ENCODE data around the gene SEMA4G. TPM values are rescaled to one million over a fixed set of nuclear protein-coding genes. Genes with fewer than 3 reads are reported as not detected.

Gene SEMA4G
- total and polyA plus RNA-seq, 2 of the 13 experiments (the other 11 are each of a cell fraction or from before 2014, with no cell fraction given) = 46.2 to 207 TPM

DNA sequence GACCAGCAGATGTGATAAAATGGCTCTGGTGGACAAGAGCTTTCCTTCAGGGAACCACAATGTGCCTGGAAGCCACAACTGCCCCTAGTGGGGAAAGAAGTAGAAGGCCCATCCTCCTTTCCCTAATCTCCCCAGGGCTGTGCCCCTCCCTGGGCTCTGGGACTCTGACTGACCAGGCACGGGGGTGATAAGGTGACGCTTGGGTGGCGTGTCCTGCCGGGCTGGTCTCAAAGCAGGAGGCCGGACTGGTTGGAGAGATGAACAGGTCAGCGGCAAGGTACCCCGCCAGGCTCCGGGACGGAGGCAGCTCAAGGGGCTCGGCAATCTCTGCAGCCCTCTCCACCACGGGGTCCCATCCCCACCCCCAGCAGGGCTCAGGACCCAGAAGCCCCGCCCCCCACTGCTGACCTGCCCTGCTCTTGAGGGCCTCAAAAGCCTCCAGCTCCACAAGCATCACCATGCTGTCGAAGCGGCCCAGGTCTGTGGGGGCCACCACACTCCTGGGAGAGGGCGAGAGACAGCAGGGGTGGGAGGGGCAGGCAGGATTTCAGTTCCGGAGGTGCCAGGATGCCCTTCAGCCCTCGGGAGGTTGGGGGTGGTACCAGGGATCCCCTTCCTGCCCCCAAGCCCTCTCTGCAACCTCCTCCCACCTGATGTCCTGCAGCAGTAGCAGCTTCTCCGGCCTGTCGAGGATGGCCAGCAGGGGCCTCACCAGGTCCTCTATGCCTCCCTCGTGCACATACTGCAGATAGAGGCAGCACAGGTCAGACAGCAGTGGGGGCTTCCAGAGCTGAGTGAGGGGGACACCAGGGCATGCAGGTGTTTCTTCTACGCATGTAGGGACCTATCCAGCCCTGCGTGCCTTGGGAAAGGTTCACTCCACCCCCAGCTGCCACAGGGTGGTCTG, 42.5 kb downstream of the SEMA4G start (continued):
- TF ChIP-seq TCF7L2 (IDR thresholded peaks at IDR 0.05; ENCODE audit: low read depth, low read length) = no peak
- no peak for TF ChIP-seq TAF15 (IDR thresholded peaks at IDR 0.05; ENCODE audit: low read depth, low read length, poor library complexity, severe bottlenecking)
- TF ChIP-seq, protein P1, sequence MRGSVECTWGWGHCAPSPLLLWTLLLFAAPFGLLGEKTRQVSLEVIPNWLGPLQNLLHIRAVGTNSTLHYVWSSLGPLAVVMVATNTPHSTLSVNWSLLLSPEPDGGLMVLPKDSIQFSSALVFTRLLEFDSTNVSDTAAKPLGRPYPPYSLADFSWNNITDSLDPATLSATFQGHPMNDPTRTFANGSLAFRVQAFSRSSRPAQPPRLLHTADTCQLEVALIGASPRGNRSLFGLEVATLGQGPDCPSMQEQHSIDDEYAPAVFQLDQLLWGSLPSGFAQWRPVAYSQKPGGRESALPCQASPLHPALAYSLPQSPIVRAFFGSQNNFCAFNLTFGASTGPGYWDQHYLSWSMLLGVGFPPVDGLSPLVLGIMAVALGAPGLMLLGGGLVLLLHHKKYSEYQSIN (CRISPR knock-in tag; IDR thresholded peaks at IDR 0.05; ENCODE audit: borderline replicate concordance) = no peak
- TF ChIP-seq SRSF4 (IDR thresholded peaks at IDR 0.05; ENCODE audit: low read depth, low read length, poor library complexity, severe bottlenecking) = no peak
- 0 out of 2 replicates have a peak, but pooled peaks have one; percentile 18 for TF ChIP-seq ZNF572 (CRISPR knock-in tag; IDR thresholded peaks at IDR 0.05)
- no peak for TF ChIP-seq ZMYM4 (CRISPR knock-in tag; IDR thresholded peaks at IDR 0.05)
- no peak for TF ChIP-seq ZNF569 (CRISPR knock-in tag; IDR thresholded peaks at IDR 0.05; ENCODE audit: borderline replicate concordance)
- TF ChIP-seq HOXA9 (CRISPR knock-in tag; IDR thresholded peaks at IDR 0.05; ENCODE audit: borderline replicate concordance) = no peak
- no peak for TF ChIP-seq CHD2 (IDR thresholded peaks at IDR 0.05; ENCODE audit: low read depth, low read length)
- TF ChIP-seq, protein P2, sequence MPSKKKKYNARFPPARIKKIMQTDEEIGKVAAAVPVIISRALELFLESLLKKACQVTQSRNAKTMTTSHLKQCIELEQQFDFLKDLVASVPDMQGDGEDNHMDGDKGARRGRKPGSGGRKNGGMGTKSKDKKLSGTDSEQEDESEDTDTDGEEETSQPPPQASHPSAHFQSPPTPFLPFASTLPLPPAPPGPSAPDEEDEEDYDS (CRISPR knock-in tag; IDR thresholded peaks at IDR 0.05) = no peak
- 0 out of 2 replicates have a peak, but pooled peaks have one; percentile 11 for TF ChIP-seq RXRB (CRISPR knock-in tag; IDR thresholded peaks at IDR 0.05; ENCODE audit: borderline replicate concordance)
- no peak for TF ChIP-seq GZF1 (CRISPR knock-in tag; IDR thresholded peaks at IDR 0.05)
- no peak for TF ChIP-seq NR3C1 (CRISPR knock-in tag; IDR thresholded peaks at IDR 0.05)
- TF ChIP-seq, protein P3, sequence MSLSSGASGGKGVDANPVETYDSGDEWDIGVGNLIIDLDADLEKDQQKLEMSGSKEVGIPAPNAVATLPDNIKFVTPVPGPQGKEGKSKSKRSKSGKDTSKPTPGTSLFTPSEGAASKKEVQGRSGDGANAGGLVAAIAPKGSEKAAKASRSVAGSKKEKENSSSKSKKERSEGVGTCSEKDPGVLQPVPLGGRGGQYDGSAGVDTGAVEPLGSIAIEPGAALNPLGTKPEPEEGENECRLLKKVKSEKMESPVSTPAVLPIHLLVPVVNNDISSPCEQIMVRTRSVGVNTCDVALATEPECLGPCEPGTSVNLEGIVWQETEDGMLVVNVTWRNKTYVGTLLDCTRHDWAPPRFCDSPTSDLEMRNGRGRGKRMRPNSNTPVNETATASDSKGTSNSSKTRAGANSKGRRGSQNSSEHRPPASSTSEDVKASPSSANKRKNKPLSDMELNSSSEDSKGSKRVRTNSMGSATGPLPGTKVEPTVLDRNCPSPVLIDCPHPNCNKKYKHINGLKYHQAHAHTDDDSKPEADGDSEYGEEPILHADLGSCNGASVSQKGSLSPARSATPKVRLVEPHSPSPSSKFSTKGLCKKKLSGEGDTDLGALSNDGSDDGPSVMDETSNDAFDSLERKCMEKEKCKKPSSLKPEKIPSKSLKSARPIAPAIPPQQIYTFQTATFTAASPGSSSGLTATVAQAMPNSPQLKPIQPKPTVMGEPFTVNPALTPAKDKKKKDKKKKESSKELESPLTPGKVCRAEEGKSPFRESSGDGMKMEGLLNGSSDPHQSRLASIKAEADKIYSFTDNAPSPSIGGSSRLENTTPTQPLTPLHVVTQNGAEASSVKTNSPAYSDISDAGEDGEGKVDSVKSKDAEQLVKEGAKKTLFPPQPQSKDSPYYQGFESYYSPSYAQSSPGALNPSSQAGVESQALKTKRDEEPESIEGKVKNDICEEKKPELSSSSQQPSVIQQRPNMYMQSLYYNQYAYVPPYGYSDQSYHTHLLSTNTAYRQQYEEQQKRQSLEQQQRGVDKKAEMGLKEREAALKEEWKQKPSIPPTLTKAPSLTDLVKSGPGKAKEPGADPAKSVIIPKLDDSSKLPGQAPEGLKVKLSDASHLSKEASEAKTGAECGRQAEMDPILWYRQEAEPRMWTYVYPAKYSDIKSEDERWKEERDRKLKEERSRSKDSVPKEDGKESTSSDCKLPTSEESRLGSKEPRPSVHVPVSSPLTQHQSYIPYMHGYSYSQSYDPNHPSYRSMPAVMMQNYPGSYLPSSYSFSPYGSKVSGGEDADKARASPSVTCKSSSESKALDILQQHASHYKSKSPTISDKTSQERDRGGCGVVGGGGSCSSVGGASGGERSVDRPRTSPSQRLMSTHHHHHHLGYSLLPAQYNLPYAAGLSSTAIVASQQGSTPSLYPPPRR (CRISPR knock-in tag; IDR thresholded peaks at IDR 0.05; ENCODE audit: borderline replicate concordance) = no peak
